ENCODE results near the gene NAA10. TPM values are rescaled to one million over a fixed set of nuclear protein-coding genes. Genes with fewer than 3 reads are reported as not detected.

The NAA10 gene
- polyA plus RNA-seq, 12 donors, result 42.6 to 72.0 (median 57.7) TPM; not detected in 1

- DNase-seq, result no peak
Measured at GRCh38 chrX:153968754-153969124, 33.9 kb upstream of the NAA10 start.

DNA sequence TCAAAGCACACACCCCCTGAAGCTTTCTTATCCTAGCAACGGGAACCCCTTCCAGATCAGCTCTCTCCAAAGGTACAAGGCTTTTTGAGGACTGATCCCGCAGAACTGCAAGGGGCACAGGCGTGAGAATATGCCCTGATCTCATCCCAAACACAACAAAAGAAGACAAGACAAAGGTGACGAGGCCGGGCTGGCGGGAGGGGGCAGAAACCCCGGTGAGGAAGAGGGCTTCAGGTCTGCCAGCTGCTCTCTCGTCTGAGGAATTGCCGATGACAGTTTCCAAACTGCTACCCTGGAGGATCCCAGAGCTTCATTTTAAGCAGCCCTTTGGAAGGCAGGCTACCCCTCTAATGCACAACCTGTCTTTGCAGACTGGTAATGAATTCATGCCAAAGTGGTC, 33.4 kb upstream of the NAA10 start:
- no peak for DNase-seq

DNA sequence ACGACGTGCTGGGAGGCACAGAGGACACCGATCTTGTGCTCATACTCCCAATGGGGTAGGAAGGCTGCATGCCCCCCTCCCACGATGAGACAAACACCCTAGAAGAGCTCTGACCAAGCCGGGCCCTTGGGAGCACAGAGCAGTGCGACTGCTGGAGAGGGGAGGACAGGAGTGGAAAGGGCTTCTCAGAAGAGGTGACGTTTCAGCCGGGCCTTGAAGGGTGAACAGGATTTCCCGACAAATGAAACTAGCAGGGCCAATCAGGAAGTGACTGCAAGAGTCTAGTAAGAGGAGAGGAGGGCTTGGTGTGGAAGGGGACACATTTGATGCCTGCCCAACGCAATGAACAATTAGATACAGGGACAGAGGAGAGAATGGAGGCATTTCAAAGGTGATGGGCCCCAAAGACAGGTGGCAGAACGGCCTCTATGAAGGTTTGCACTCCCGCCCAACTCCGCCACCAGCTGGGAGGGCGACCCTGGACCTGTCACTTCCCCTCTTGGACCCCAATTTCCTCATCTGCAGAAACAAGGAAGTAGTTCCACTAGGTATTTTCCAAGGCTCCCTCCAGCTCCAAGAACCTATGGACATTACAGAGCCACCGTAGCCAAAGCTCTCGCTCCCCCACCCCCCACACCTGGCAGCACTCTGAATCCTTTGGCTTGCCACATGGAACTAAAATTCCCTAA, 32.8 kb upstream of the NAA10 start:
- DNase-seq, result no peak

DNA sequence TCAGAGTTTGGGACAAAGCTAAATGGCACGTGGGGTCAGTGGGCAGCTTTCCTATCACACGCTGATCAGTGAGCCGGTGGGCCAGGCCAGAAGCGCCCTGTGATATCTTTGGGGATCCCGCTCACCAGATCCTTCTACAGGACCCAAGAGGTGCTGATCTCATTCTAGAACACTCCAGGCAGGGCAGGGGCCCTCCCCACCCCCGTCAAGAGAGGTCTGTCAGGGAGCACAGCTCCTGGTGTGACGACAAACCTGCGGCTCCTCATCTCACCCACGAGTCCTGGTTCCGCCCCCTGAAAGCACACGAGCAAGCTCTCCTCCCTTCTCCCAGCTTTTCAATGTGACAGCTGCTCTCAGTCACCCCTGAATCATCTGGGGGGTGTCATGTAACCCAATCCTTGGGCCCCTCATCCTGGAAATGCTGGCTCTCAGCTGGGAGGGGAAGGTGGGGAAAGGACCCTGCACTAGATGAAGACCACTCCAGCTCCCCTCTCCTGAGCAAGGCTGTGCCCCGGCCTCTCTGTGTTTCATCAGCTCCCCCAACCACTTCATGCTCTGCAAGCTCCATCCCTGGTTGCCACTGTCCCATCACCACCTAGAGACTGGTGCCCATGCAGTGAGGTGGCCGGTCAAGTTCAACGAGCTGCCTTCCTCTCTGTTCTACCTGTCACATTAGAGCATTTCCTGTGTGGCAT, 32.2 kb upstream of the NAA10 start:
- DNase-seq, result no peak

GRCh38 chrX:153966283-153966688, 31.4 kb upstream of the NAA10 start:
- no peak for DNase-seq

DNA sequence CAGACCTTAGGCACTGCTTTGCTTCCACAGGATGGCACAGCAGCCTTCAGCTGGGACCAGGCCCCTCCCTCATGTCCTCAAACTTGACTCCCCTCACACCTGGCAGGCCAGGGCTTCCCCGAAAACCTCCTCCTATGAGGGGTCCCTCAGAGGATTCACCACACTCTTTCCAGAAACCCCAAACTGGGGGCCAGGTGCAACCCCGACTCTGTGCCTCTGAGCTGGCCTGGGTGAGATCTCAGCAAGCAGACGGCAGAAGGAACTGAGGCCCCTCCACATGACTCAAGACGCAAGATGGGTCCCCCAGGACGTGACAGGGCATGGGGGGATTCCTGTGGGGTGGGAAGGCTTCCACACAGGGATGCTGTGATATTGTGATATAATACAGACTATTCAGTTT, 30.6 kb upstream of the NAA10 start:
- DNase-seq, result no peak

- DNase-seq, result no peak
Measured at GRCh38 chrX:153964105-153964504, 29.3 kb upstream of the NAA10 start.

GRCh38 chrX:153963546-153963945, 28.7 kb upstream of the NAA10 start:
- DNase-seq, result no peak

DNA sequence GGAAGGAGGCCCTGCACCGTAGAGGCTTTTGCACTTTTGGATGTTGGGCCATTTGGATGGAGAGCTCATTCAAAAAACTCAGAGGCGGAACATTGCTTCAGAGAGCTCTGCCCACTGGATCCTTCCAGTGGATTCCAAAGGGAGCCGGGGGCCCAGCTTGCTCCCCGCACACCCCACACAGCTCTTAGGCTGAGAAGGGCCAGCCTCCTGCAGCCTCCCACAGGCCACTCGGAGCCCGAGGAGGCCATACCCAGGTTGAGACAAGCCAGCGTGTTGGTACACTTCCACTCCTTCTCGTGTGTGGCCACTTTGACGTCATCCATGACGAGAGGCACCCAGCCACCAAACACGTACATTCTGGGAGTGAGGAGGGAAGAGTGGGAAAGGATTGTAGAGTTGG, 26.5 kb upstream of the NAA10 start:
- no peak for DNase-seq

DNA sequence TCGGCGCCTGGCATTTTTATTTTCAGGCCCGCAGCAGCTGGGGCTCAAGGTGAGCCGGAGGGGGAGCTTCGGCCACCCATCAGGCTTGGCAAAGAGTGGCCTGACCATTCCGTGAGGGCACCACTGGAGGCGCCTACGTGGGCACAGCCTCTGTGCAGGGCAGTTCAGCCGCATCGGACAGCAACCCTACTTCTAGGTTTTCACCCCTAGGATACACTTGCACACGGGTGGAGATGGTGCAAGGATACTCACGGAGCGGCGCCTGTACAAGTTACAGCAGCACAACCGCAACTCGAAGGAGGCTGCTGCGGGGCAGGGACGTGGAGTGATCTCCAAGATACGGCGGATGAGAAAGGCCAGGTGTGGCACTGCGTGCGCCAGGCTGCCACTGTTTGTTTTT, 25.9 kb upstream of the NAA10 start:
- no peak for DNase-seq

- no peak for DNase-seq
Measured at GRCh38 chrX:153960077-153960476, 25.2 kb upstream of the NAA10 start.

GRCh38 chrX:153959649-153960048, 24.8 kb upstream of the NAA10 start:
- no peak for DNase-seq

GRCh38 chrX:153958605-153959004, 23.8 kb upstream of the NAA10 start:
- DNase-seq, result no peak

GRCh38 chrX:153957224-153957623, 22.4 kb upstream of the NAA10 start:
- no peak for DNase-seq

- no peak for DNase-seq
Measured at GRCh38 chrX:153956044-153956907, 21.4 kb upstream of the NAA10 start.

- DNase-seq, result no peak
Measured at GRCh38 chrX:153955228-153955732, 20.4 kb upstream of the NAA10 start.

GRCh38 chrX:153954558-153955227, 19.9 kb upstream of the NAA10 start:
- no peak for DNase-seq

DNA sequence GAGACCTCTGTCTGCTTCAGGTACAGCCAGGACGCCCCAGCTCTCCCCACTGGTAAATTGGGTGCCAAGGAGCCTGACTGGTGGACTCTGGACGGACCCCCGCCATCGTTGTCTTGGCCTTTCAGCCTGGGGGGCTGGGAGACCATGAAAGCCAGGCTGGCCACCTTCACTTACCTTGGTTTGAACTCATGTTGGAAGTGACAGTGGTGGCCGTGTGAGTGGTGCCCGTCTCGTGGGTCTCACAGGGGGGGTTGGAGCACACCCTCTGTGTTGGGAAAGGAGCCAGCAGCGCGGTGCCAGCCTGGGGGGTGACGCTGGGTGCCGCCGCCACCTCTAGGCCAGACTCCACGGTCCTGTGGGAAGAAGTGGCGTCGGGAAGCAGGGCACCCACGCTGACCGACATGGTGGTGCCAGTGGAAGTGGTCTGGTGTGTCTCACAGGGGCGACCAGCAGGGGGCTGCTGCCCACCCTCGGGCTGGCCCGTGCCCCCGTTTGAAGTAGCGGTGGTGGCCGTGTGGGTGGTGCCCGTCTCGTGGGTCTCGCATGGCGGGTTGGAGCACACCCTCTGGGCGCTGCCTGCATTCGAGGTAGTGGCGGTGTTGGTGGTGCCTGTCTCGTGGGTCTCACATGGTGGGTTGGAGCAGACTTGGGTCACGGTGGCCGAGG, 19.2 kb upstream of the NAA10 start:
- DNase-seq, result no peak

- DNase-seq, result peak; percentile 70
Measured at GRCh38 chrX:153953342-153953830, 18.5 kb upstream of the NAA10 start.

DNA sequence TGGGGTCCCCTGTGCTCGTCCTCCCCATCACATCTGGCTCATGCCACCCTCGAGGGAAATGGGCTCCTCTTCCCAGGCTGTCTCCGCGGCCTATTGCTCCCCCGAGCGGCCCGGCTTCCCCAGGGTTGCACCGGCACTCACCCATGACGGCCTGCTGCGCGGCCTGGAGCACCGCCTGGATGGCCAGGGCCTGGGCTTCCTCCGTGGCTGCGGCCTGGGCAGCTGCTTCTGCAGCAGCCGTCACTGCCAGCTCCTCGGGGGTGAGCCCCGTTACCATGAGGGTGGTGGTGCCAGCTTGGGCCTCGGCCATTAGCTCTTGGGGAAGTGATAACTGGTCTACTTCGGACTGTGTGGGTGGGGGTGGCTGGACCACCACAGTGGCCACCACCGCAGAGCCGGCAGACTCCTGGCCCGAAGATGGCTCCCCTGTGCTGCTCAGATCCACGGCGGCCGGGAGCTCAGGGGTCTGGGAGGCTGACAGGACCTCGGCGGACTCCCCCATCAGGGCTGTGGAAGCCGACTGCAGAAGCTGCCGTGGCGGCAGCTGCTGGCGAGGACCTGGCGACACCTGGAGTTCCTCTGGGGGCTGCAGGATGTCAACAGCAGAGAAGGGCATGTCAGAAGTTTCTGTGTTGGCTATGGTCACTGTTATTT, 17.7 kb upstream of the NAA10 start:
- no peak for DNase-seq

Data from muscle of arm (tissue), 12 donors.